ENCODE measurements around the gene RPL39L. TPM values are rescaled to one million over a fixed set of nuclear protein-coding genes. Genes with fewer than 3 reads are reported as not detected.

Gene RPL39L
- total and polyA plus RNA-seq, 2 of the 4 experiments (the other 2 are of a cell fraction): 18.1 to 34.6 TPM

DNA sequence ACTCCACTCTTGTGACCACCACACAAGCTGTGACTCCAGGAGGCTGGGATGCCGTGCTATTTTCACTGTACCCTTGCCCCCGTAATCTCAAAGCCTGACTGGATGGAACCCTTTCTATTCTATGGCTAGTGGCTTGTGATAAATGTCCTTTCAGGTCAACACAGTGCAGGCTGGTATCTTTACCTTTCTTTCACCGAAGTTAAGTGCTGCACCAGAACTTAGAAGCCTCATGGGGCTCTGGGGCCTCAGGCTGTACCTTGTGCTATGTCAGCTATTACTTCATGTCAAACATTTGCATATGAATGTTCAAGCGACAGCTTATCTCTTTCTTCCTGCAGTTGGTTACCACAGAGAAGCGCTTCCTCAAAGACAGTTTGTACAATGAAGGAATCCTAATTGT, 66.8 kb downstream of the RPL39L start:
- no peak for DNase-seq
- Histone ChIP-seq H4K20me1 (ENCODE audit: insufficient read depth, low read length) (no peaks in the 10 kb centered on the region), H3K9me1 (ENCODE audit: insufficient read depth, low read length) (peaks cover 1% of the 10 kb centered on the region; the same call in 1 of the 2 replicates), H3K14ac (replicated peaks; ENCODE audit: low read depth, low read length) (no peak overlapping the region), H3K18ac (ENCODE audit: low read depth, low read length) (no peak overlapping the region), H2AFZ (replicated peaks; ENCODE audit: low read length, poor library complexity) (no peak overlapping the region), H2AK5ac (ENCODE audit: low read depth, low read length) (no peak overlapping the region), H3K4me3 (ENCODE audit: insufficient read depth, low read depth, low read length) (no peak overlapping the region), H4K5ac (ENCODE audit: low read depth, low read length) (no peak overlapping the region), H3K4ac (ENCODE audit: low read depth, low read length) (no peak overlapping the region), H2BK5ac (ENCODE audit: low read depth, low read length, poor library complexity, severe bottlenecking) (no peak overlapping the region), H3K27me3 (ENCODE audit: control insufficient read depth, insufficient read depth, low read length) (no peaks in the 10 kb centered on the region), H3K27ac (ENCODE audit: insufficient read depth, low read length) (no peak overlapping the region), H3K9ac (ENCODE audit: low read depth, low read length) (no peak overlapping the region), H3K9me3 (ENCODE audit: control insufficient read depth, insufficient read depth, low read length) (peaks cover 3% of the 10 kb centered on the region; the same call in 1 of the 2 replicates), H3K4me2 (ENCODE audit: low read depth, low read length) (no peak overlapping the region), H3K4me1 (ENCODE audit: control insufficient read depth, insufficient read depth, low read length) (no peaks in the 10 kb centered on the region), H3K79me1 (ENCODE audit: low read depth in 1 of 2, low read length in 2 of 2) (no peaks in the 10 kb centered on the region), H4K91ac (ENCODE audit: insufficient read depth, low read depth, low read length) (no peak overlapping the region), H2BK20ac (ENCODE audit: low read depth, low read length) (no peak overlapping the region), H2BK120ac (ENCODE audit: low read depth, low read length) (no peak overlapping the region), H3K23ac (ENCODE audit: low read depth, low read length) (no peak overlapping the region), H2BK15ac (ENCODE audit: low read depth, low read length) (no peak overlapping the region), H3K56ac (ENCODE audit: extremely low read depth, insufficient read depth, low read length) (no peak overlapping the region), H4K8ac (ENCODE audit: low read depth in 2 of 2, low read length in 2 of 2) (no peak overlapping the region), H3K36me3 (ENCODE audit: control insufficient read depth, insufficient read depth, low read length) (no peaks in the 10 kb centered on the region; the same call in 1 of the 2 replicates), H2AK9ac (replicated peaks; ENCODE audit: low read depth, low read length, poor library complexity) (no peak overlapping the region)
- dilution Hi-C loops (cut with HindIII; ENCODE audit: low sequenced_read_pairs, unreplicated experiment): no loop called here
- 60% methylated on average over 1 of the region's 5 CpGs; no CpG with 5 or more reads in 1 of the 2 experiments for whole genome bisulfite sequencing, 2 experiments (ENCODE audit: extremely low coverage in 2 of 2, insufficient read length in 1 of 2)
- no TSS peak for BruUV-seq (replicated peaks)
- intact Hi-C loops (cut with micrococcal nuclease): no loop called here
- ChIA-PET POLR2A (ENCODE audit: unreplicated experiment) (no interaction called here), CTCF (no interaction called here)
- no peak for ATAC-seq (ENCODE audit: low read depth)
- TF ChIP-seq CTCF (conservative IDR thresholded peaks at IDR 0.05; ENCODE audit: low read depth, low read length) (no peak), RCOR1 (IDR thresholded peaks at IDR 0.05; ENCODE audit: insufficient replicate concordance, low read length) (no peak), FOS (IDR thresholded peaks at IDR 0.05; ENCODE audit: low read depth, low read length) (no peak)
- TF ChIP-seq, protein P1, sequence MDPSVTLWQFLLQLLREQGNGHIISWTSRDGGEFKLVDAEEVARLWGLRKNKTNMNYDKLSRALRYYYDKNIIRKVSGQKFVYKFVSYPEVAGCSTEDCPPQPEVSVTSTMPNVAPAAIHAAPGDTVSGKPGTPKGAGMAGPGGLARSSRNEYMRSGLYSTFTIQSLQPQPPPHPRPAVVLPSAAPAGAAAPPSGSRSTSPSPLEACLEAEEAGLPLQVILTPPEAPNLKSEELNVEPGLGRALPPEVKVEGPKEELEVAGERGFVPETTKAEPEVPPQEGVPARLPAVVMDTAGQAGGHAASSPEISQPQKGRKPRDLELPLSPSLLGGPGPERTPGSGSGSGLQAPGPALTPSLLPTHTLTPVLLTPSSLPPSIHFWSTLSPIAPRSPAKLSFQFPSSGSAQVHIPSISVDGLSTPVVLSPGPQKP (IDR thresholded peaks at IDR 0.05; ENCODE audit: borderline replicate concordance, low read depth, low read length): no peak
- in situ Hi-C loops (cut with MboI; ENCODE audit: low sequenced_read_pairs): no loop called here

Data from IMR-90 (cell line).